Left cardiac atrium (tissue), 4 donors: ENCODE results near the gene BMF. TPM values are rescaled to one million over a fixed set of nuclear protein-coding genes. Genes with fewer than 3 reads are reported as not detected.
A peak's percentile ranks its signal among the peaks of the same experiment; 100 is the strongest.

Experiments
- ATAC-seq, 2 donors: fragments of 200-7000 bp; cut with Tn5 transposase; one replicate each; pipeline ENCODE4 v1.9.1; 2020; ENCODE audit warnings: mild to moderate bottlenecking in 2 of 2, moderate library complexity in 2 of 2
- DNase-seq: peaks from one replicate; pipeline ENCODE4 v3.0.0-alpha.2; 2020
- intact Hi-C, 2 donors: fragments of 100-400 bp; cut with DNase I; formaldehyde crosslinking; loops; one replicate each; pipeline versions ENCODE4 v1.14.1 to v1.15.1; 2022 to 2023
- total RNA-seq, 2 donors: library from RNA; stranded (reverse); fragmentation: NEBNext Ultra II Directional; extraction: Animal tissue kit (Norgen Biotek cat#: 25700); gene quantifications; one replicate each; pipeline ENCODE4 v1.2.1, GENCODE V29; 2021
- donor health status: DM: no; HTN: yes; CAD: no.
- donor health status: DM: no; HTN: yes; CAD: no; lungs with severe emphysema.
- donor health status: DM: yes; HTN: yes; CAD: no.
- donor health status: Dilated cardiomyopathy.

The BMF gene
- total RNA-seq, 2 donors from 2014 or later: 1.9 to 5.0 TPM

GRCh38 chr15:40095371-40096093 is 13.1 kb downstream of the BMF start:
- intact Hi-C loops: no loop called here
- DNase-seq (no peak), ATAC-seq (no peak)

GRCh38 chr15:40094156-40094555 is 14.5 kb downstream of the BMF start:
- DNase-seq (no peak), ATAC-seq (no peak)
- intact Hi-C loops: no loop called here

GRCh38 chr15:40092979-40093869 is 15.5 kb downstream of the BMF start:
- DNase-seq (no peak), ATAC-seq (peak in 1 of 2 donors; percentile 2)
- intact Hi-C loops: no loop called here

GRCh38 chr15:40092256-40092978 is 16.3 kb downstream of the BMF start:
- ATAC-seq (peak; percentile 86 to 89), DNase-seq (peak; percentile 61)
- intact Hi-C loops: no loop called here

- peak; percentile 2 for DNase-seq
- ATAC-seq: peak; percentile 14 to 21
- intact Hi-C loops: no loop called here
These were observed 16.8 kb downstream of the BMF start for GRCh38 chr15:40091861-40092255.

- ATAC-seq (no peak), DNase-seq (no peak)
- intact Hi-C loops: no loop called here
These were observed 17.8 kb downstream of the BMF start for GRCh38 chr15:40090774-40091455.

- intact Hi-C loops: no loop called here
- ATAC-seq (no peak), DNase-seq (no peak)
These were observed 19.5 kb downstream of the BMF start for GRCh38 chr15:40088929-40089755.

- ATAC-seq: peak; percentile 5 to 27
- intact Hi-C loops: no loop called here
- DNase-seq: peak; percentile 52
These were observed 20.4 kb downstream of the BMF start for GRCh38 chr15:40087991-40088928.

GRCh38 chr15:40087068-40087810 is 21.4 kb downstream of the BMF start:
- DNase-seq (no peak), ATAC-seq (no peak)
- intact Hi-C loops: no loop called here

GRCh38 chr15:40085266-40085665 is 23.4 kb downstream of the BMF start:
- DNase-seq (no peak), ATAC-seq (no peak)
- intact Hi-C loops: no loop called here

- DNase-seq: no peak
- intact Hi-C loops: no loop called here
- no peak for ATAC-seq
These were observed 24.0 kb downstream of the BMF start for GRCh38 chr15:40084650-40085049.

GRCh38 chr15:40082195-40082883 is 26.3 kb downstream of the BMF start:
- DNase-seq: no peak
- intact Hi-C loops: no loop called here
- peak; percentile 34 to 35 for ATAC-seq

GRCh38 chr15:40081691-40082194 is 26.9 kb downstream of the BMF start:
- peak; percentile 73 for DNase-seq
- intact Hi-C loops: no loop called here
- peak; percentile 94 to 95 for ATAC-seq

GRCh38 chr15:40080847-40081246 is 27.8 kb downstream of the BMF start:
- DNase-seq: no peak
- intact Hi-C loops: no loop called here
- no peak for ATAC-seq

- intact Hi-C loops: no loop called here
- ATAC-seq (no peak), DNase-seq (no peak)
These were observed 28.6 kb downstream of the BMF start for GRCh38 chr15:40080104-40080503.

GRCh38 chr15:40079456-40079855 is 29.2 kb downstream of the BMF start:
- no peak for DNase-seq
- intact Hi-C loops: no loop called here
- no peak for ATAC-seq
